HG02840 (cell line): Measurements from ENCODE around the gene EPHA5.

Experiments used
- ATAC-seq: cut with Tn5 transposase; IDR thresholded peaks from one replicate; pipeline ENCODE4 v1.9.1; 2021; ENCODE audit warnings: mild to moderate bottlenecking, moderate library complexity, moderate number of reproducible peaks; ENCODE audit not compliant: unreplicated experiment, low FRiP score

The EPHA5 gene

GRCh38 chr4:65635051-65635821 is 35.1 kb downstream of the EPHA5 start:
- ATAC-seq, result no peak

GRCh38 chr4:65624651-65625050 is 45.6 kb downstream of the EPHA5 start:
- no peak for ATAC-seq

- no peak for ATAC-seq
Measured at GRCh38 chr4:65623506-65623905, 46.8 kb downstream of the EPHA5 start.

GRCh38 chr4:65617416-65617815 is 52.9 kb downstream of the EPHA5 start:
- no peak for ATAC-seq

- no peak for ATAC-seq
Measured at GRCh38 chr4:65604515-65604914, 65.8 kb downstream of the EPHA5 start.

DNA sequence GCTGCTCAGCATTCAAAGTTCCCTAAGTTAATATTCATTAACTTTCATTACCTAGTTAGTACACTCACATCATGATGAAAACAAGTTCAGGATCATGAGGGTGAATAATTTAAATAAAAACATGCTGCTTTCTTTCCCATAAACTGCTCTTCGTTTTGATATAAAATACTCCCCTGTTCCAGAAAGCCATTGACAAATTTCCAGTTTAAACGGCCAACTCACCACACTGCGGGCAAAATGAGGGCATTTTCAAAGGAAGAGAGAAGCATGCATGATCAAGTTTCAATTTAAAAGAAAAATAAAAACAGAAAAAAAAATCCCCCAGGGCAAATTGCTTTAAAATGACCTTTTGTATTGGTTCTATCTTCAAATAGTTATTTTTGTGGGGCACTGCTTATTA is 69.6 kb downstream of the EPHA5 start:
- no peak for ATAC-seq

DNA sequence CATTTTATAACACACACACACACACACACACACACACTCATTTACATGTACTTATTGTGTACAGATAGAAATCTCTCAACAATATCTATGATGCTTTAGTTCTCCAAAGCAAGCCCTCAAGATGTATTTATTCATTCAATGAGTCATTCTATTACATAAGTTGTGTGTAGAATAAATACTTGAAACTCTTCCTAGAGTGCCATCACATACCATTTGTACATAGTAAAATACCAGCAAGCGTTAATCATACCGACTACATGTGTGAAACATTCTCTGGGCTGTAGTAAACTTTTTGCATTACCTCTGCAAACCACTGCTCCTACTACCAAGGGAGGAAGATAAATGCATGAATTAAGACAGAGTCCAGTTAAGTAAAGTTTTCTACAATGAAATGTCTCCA is 70.9 kb downstream of the EPHA5 start:
- no peak for ATAC-seq

DNA sequence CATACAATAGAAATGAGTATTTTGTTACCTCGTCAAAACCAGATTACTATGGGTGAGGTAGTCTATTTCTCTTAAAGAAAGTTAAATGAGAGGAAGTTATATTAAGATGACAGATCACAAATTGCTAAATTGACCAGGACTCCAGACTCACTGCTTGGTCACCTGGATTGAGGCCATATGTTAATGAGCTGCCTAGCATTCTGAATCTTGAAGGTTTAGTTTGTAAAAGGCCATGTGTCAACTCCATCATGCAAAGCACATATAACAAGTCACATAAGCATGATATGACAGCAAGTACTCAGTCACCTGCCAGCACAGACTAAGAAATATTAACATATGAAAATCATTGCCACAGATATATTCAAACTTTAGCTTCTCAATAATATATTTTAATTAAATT is 72.6 kb downstream of the EPHA5 start:
- ATAC-seq, result no peak

- ATAC-seq, result no peak
Measured at GRCh38 chr4:65592089-65592488, 78.2 kb downstream of the EPHA5 start.

DNA sequence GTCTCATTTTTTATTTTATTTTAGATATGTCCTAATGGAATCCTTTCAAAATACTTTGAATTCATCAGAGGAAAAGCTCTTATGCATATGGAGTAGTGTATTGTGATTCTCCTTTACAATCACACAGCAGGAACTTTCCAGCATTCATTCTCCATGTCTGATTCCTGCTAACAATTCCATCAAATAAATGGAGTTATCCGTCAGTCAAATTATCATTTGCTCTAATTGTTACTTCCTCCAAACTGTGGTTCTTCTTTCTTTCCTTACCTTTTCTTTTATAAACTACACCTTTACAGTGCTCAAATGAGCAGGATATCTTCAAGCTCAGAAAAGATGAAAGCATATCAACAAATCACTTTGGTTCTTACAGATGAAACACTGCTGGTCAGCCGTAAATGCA is 80.4 kb downstream of the EPHA5 start:
- no peak for ATAC-seq

GRCh38 chr4:65589331-65589730 is 81.0 kb downstream of the EPHA5 start:
- no peak for ATAC-seq

DNA sequence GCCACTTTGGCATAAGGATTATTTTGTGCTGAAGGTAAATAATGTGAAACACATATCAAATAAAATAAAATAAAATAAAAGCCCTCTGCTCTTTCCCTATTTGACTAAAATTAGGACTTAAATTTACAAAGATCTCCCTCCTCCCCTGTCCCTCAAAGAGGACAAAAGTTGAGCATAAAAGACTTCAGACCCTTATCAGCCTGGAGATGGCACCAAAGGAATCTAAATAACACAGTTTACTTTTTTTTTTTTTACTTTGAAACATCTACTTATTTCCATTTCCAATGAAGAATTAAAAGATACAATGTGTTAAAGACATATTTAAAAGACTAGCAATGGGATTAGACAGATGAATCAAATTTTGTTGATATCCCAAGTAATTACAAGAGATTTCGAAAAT is 89.7 kb downstream of the EPHA5 start:
- no peak for ATAC-seq

DNA sequence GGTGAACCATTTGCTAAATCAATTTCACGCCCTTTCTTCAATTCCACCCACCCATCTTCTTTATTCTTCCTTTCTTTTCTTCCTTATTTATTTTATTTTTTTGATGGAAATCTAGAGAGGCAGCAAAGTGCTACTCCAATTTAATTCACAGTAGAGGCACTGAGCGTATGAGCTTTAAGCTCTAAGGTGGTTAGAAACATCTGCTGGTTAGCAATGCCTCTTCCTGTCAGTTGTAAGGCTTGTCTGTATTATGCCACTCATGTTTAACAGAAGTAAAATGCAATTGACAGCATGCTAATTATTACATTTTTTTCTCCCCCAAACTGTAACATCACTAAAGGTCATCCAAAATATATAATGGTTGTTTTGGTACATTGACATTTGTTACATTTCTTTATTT is 103.8 kb downstream of the EPHA5 start:
- ATAC-seq, result no peak

GRCh38 chr4:65561164-65561563 is 109.1 kb downstream of the EPHA5 start:
- ATAC-seq, result no peak

GRCh38 chr4:65559270-65559669 is 111.0 kb downstream of the EPHA5 start:
- ATAC-seq, result no peak

DNA sequence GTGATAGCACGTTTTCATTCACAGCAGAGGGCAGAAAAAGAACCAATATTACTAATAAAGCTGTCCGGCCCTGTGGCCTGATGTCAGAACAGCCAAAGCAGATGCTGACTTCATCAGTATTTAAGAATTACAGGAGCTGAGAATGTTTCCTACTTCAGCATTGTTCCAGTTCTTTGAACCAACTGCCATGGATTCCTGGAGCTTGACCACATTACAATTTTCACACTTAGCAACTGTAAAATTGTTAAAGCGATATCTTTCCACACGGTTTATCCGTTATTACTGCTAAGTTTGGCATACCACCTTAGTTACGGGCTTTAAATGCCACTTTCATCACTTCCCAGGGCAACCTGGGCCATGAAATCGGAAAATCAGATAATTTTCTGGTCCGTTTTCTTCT is 118.2 kb downstream of the EPHA5 start:
- ATAC-seq, result no peak

DNA sequence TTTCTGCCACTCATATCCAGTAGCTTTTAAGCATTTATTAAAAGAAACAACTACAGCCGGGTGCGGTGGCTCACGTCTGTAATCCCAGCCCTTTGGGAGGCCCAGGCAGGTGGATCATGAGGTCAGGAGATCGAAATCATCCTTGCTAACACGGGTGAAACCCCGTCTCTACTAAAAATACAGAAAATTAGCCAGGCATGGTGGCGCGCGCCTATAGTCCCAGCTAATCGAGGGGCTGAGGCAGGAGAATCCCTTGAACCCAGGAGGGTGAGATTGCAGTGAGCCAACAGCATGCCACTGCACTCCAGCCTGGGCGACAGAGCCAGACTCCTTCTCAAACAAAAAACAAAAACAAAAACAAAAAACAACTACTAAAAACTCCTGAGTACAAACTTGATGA is 119.8 kb downstream of the EPHA5 start:
- no peak for ATAC-seq

GRCh38 chr4:65546882-65547416 is 123.3 kb downstream of the EPHA5 start:
- no peak for ATAC-seq

GRCh38 chr4:65538571-65538970 is 131.7 kb downstream of the EPHA5 start:
- ATAC-seq, result no peak

GRCh38 chr4:65535113-65535512 is 135.2 kb downstream of the EPHA5 start:
- no peak for ATAC-seq

- no peak for ATAC-seq
Measured at GRCh38 chr4:65521666-65522065, 148.6 kb downstream of the EPHA5 start.

DNA sequence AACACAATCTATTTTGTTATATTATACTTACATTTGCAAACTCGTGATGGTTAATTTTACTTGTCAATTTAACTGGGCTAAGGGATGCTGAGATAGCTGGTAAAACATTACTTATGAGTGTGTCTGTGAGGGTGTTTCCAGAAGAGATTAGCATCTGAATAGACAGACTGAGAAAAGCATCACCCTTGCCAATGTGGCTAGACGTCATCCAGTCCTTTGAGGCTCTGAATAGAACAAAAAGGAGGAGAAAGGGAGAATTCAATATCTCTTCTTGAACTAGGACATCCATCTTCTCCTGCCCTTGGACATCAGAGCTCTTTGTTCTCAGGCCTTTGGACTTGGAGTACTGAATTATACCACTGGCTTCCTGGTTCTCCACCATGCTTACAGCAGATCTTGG is 154.6 kb downstream of the EPHA5 start:
- no peak for ATAC-seq
